DND-41 (cell line): ENCODE measurements around the gene TACR1.
A peak's percentile ranks its signal among the peaks of the same experiment; 100 is the strongest.

Source experiments
- ATAC-seq: fragments of 200-7000 bp; cut with Tn5 transposase; 3 replicates; pipeline ENCODE4 v1.9.1; 2021; ENCODE audit warnings: low read depth; ENCODE audit not compliant: insufficient read depth
- DNase-seq: peaks from one replicate; pipeline ENCODE4 v3.0.0-alpha.2; 2020
- H2AFZ ChIP-seq: 2 replicates; pipeline ENCODE4 v1.6.0; 2012; ENCODE audit warnings: low read depth, low read length
- H3K27ac ChIP-seq: 2 replicates; pipeline ENCODE4 v1.5.1; 2012; ENCODE audit warnings: low read length, inconsistent platforms
- H3K27me3 ChIP-seq: fragments of 200-600 bp; sonication (generic); 2 replicates; pipeline ENCODE4 v1.6.0; 2012; ENCODE audit warnings: low read length, mild to moderate bottlenecking, inconsistent platforms; ENCODE audit not compliant: insufficient read depth, poor library complexity
- H3K36me3 ChIP-seq: 2 replicates; pipeline ENCODE4 v1.5.1; 2012; ENCODE audit warnings: low read length, inconsistent platforms; ENCODE audit not compliant: insufficient read depth
- H3K4me1 ChIP-seq: 2 replicates; pipeline ENCODE4 v1.5.1; 2012; ENCODE audit warnings: mild to moderate bottlenecking, low read length; ENCODE audit not compliant: insufficient read depth
- H3K4me2 ChIP-seq: 2 replicates; pipeline ENCODE4 v1.6.0; 2012; ENCODE audit warnings: mild to moderate bottlenecking, moderate library complexity, low read length, inconsistent platforms; ENCODE audit not compliant: insufficient read depth
- H3K4me3 ChIP-seq, 2 experiments: fragments of 200-600 bp in 1 of 2; shearing (Covaris generic) in 1 of 2; 2 replicates each; pipeline ENCODE4 v1.5.1; 2012 to 2016; ENCODE audit warnings: inconsistent platforms in 2 of 2, low read length in 2 of 2, mild to moderate bottlenecking in 2 of 2, low read depth in 1 of 2, moderate library complexity in 1 of 2
- H3K79me2 ChIP-seq: 2 replicates; pipeline ENCODE4 v1.6.0; 2012; ENCODE audit warnings: low read length, inconsistent platforms; ENCODE audit not compliant: insufficient read depth
- H3K9ac ChIP-seq: 2 replicates; pipeline ENCODE4 v1.6.0; 2012; ENCODE audit warnings: low read depth, mild to moderate bottlenecking, inconsistent platforms, low read length, moderate library complexity
- H3K9me3 ChIP-seq: 2 replicates; pipeline ENCODE4 v1.5.1; 2012; ENCODE audit warnings: low read length, moderate library complexity, mild to moderate bottlenecking, inconsistent platforms; ENCODE audit not compliant: insufficient read depth, severe bottlenecking
- H4K20me1 ChIP-seq: 2 replicates; pipeline ENCODE4 v1.6.0; 2012; ENCODE audit warnings: low read length; ENCODE audit not compliant: insufficient read depth
- CTCF ChIP-seq: IDR thresholded peaks from 2 replicates; pipeline ENCODE4 v1.5.1; 2012; ENCODE audit warnings: borderline replicate concordance, low read length, moderate library complexity, mild to moderate bottlenecking; ENCODE audit not compliant: poor library complexity, severe bottlenecking; ENCODE audit errors: extremely low read depth
- EZH2 ChIP-seq: IDR thresholded peaks from 3 replicates; pipeline ENCODE4 v1.6.1; 2012; ENCODE audit warnings: borderline replicate concordance, low read depth, mild to moderate bottlenecking, moderate library complexity, low read length, inconsistent platforms; ENCODE audit not compliant: severe bottlenecking

Gene TACR1

DNA sequence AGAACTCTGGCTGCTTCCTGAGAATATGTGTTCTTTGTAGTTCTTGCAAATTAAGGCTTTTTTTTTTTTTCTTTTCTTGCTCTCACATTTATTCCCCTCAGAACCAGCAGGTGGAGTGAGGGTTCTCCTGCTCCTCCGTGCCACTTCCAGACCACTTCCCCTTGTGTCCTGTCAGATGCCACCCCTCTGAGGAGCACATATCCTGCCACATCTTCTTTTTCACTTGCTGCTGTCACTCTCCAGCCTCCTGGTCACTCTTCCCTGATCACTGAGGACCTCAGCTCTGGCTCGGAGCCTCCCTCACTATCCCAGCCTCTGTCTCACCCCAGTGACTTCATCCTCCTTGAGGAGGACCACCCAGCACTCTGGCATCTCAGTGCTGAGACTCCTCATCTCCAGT, 100.5 kb downstream of the TACR1 start:
- TF ChIP-seq EZH2 (no peak), CTCF (peak; percentile 52)
- Histone ChIP-seq H3K4me2 (no peak overlapping the region), H3K9ac (no peak overlapping the region), H3K79me2 (no peaks in the 10 kb centered on the region), H3K4me1 (no peaks in the 10 kb centered on the region), H3K4me3 (no peak overlapping the region), H4K20me1 (no peaks in the 10 kb centered on the region), H3K27ac (no peak overlapping the region), H2AFZ (no peak overlapping the region), H3K9me3 (peaks cover 3% of the 10 kb centered on the region), H3K36me3 (no peaks in the 10 kb centered on the region), H3K27me3 (no peaks in the 10 kb centered on the region)
- ATAC-seq: peak; percentile 69
- DNase-seq: peak; percentile 40

DNA sequence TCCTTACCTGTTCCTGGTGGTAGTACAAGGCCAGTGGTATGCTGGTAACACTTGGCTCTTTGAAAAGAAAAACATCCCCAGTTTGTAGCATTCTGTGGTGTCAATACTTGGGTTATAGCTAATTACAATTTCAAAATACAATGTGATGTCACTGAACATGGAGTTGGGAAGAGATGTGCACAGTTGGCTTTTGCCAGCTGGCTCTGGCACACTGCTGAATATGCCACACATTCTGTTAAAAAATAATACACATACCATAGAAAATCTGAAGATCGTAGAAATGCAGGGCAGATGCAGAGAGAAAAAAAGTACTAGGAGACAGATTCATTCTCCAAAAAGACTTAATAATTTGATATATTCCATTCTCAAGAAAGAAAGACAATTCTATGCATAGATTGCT, 101.5 kb downstream of the TACR1 start:
- no peak for TF ChIP-seq EZH2
- TF ChIP-seq CTCF: no peak
- DNase-seq: no peak

DNA sequence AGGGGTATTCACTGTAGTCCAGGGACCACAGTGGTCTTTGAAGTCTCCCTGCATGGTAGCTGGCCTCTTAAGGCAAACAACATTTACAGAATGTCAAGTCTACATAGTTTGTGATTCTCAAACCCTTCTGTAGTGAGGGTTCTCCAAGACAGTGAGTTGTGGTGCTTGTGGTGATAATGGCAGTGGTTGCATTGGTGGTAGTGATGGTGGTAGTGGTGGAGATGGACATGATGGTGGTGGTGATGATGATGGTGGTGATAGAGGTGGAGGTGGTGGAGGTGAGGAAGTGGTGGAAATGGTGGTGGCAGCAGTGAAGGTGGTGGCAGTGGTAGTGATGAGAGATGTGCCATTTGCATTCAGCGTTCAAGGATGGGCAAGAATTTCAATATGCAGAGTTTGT, 104.9 kb downstream of the TACR1 start:
- Histone ChIP-seq H3K79me2 (no peaks in the 10 kb centered on the region), H2AFZ (no peak overlapping the region), H3K4me2 (no peak overlapping the region), H3K36me3 (no peaks in the 10 kb centered on the region), H4K20me1 (no peaks in the 10 kb centered on the region), H3K4me1 (no peaks in the 10 kb centered on the region), H3K9me3 (no peaks in the 10 kb centered on the region), H3K4me3 (no peak overlapping the region), H3K9ac (no peak overlapping the region), H3K27me3 (no peaks in the 10 kb centered on the region), H3K27ac (no peak overlapping the region)
- TF ChIP-seq EZH2 (no peak), CTCF (no peak)
- no peak for DNase-seq
- ATAC-seq: no peak

More for the DNA sequence above, 101.5 kb downstream of the TACR1 start:
- H3K27ac ChIP-seq: no peak overlapping the region
- no peak overlapping the region for H3K4me3 ChIP-seq
- H3K36me3 ChIP-seq: no peaks in the 10 kb centered on the region
- H3K9me3 ChIP-seq: peaks cover 3% of the 10 kb centered on the region
- ATAC-seq: no peak
- H3K27me3 ChIP-seq: no peaks in the 10 kb centered on the region
- no peaks in the 10 kb centered on the region for H3K79me2 ChIP-seq
- H3K4me1 ChIP-seq: no peaks in the 10 kb centered on the region
- no peak overlapping the region for H3K4me2 ChIP-seq
- no peaks in the 10 kb centered on the region for H4K20me1 ChIP-seq
- H3K9ac ChIP-seq: no peak overlapping the region
- no peak overlapping the region for H2AFZ ChIP-seq

DNA sequence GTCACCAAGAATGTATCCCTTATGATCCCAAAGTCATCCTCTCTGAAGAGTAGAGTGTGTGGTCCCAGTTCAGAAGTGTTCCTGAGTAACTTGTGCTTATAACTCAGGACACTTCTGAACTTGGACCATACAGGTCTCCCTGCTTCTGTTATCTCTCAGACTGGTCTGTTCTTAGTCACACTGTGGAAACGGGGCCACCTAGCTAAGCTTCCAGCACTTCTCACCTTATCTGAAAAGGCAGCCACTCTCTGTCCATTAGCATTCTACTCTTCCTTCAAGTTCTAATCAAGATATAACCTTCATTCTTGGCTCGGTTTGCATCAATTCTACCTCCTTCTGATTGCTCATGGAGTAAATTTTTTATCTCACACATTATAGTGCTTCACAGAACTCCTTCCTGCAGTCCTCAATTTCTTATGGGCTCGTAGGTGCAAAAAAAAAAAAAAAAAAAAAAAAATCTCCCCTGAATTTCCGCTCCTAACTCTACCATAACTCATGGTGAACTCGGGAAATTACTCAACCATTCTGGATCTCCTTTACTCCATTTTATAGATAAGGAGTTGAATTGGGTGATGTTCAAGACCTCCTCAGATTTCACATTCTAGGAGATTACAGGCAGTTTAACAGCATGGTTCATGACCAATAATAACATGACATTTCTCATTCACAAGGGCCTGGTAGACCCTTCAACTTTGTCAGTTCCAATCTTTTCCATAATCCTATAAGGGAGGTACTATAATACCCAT, 108.4 kb downstream of the TACR1 start:
- H3K27me3 ChIP-seq: no peaks in the 10 kb centered on the region
- no peak overlapping the region for H2AFZ ChIP-seq
- H3K4me3 ChIP-seq: no peak overlapping the region
- DNase-seq (no peak), ATAC-seq (no peak)
- TF ChIP-seq EZH2 (no peak), CTCF (no peak)
- H3K79me2 ChIP-seq: no peaks in the 10 kb centered on the region
- no peak overlapping the region for H3K9ac ChIP-seq
- H3K4me2 ChIP-seq: no peak overlapping the region
- H3K36me3 ChIP-seq: no peaks in the 10 kb centered on the region
- no peak overlapping the region for H3K27ac ChIP-seq
- H4K20me1 ChIP-seq: no peaks in the 10 kb centered on the region
- no peaks in the 10 kb centered on the region for H3K9me3 ChIP-seq
- no peaks in the 10 kb centered on the region for H3K4me1 ChIP-seq
